NCI-H345 treated with DMSO at 0.1 percent for 48 hours (cell line): ENCODE measurements around the gene TPGS1.

ENCODE experiments used
- DNase-seq: peaks from one replicate; lab custom pipeline; 2025; ENCODE audit not compliant: unreplicated experiment; lab: John Stamatoyannopoulos, UW

TPGS1 gene

GRCh38 chr19:517721-518597 lies 10.7 kb downstream of the TPGS1 start:
- no peak for DNase-seq

- DNase-seq, result no peak
Observed at GRCh38 chr19:518598-519231, 11.4 kb downstream of the TPGS1 start.

- DNase-seq, result no peak
Observed at GRCh38 chr19:519449-519865, 12.2 kb downstream of the TPGS1 start.

GRCh38 chr19:522726-523125 lies 15.4 kb downstream of the TPGS1 start:
- no peak for DNase-seq

- peak; percentile 43 for DNase-seq
Observed at GRCh38 chr19:524062-524674, 16.9 kb downstream of the TPGS1 start.

- DNase-seq, result no peak
Observed at GRCh38 chr19:525029-525428, 17.7 kb downstream of the TPGS1 start.

GRCh38 chr19:525857-526419 lies 18.6 kb downstream of the TPGS1 start:
- DNase-seq, result no peak

- no peak for DNase-seq
Observed at GRCh38 chr19:530134-531008, 23.1 kb downstream of the TPGS1 start.

- DNase-seq, result peak; percentile 69
Observed at GRCh38 chr19:531009-531752, 23.9 kb downstream of the TPGS1 start.

GRCh38 chr19:531753-532560 lies 24.7 kb downstream of the TPGS1 start, which contains the start of gene CDC34:
Gene CDC34 (plus strand): TSS chr19:531760. CDS start chr19:531932, 172 bp downstream.
- no peak for DNase-seq

- no peak for DNase-seq
Observed at GRCh38 chr19:532561-533363, 25.5 kb downstream of the TPGS1 start.

GRCh38 chr19:533364-534058 lies 26.2 kb downstream of the TPGS1 start:
- no peak for DNase-seq

- no peak for DNase-seq
Observed at GRCh38 chr19:534088-534487, 26.8 kb downstream of the TPGS1 start.

GRCh38 chr19:535017-535835 lies 27.9 kb downstream of the TPGS1 start:
- no peak for DNase-seq

GRCh38 chr19:536031-536880 lies 29.0 kb downstream of the TPGS1 start:
- no peak for DNase-seq

- no peak for DNase-seq
Observed at GRCh38 chr19:536881-537404, 29.6 kb downstream of the TPGS1 start.
